HEK293 (cell line): Measurements from ENCODE around the gene MRPL14.
A peak's percentile ranks its signal among the peaks of the same experiment; 100 is the strongest.

Experiments used
- CTCF ChIA-PET: fragments of 350-600 bp; formaldehyde crosslinking; extraction: SDS; loops from one replicate; lab custom pipeline; 2021; ENCODE audit warnings: antibody characterized with exemption; lab: Yijun Ruan, JAX
- POLR2A ChIA-PET: fragments of 300-600 bp; formaldehyde crosslinking; extraction: SDS; loops from one replicate; lab custom pipeline; 2020; ENCODE audit warnings: antibody characterized with exemption, inconsistent platforms; lab: Yijun Ruan, JAX
- H3K27ac ChIP-seq: fragments of 200-500 bp; sonication (Bioruptor generic); 2 replicates; pipeline ENCODE4 v1.5.1; 2014; ENCODE audit warnings: low read depth, low read length, control low read depth, inconsistent platforms; ENCODE audit errors: extremely low read depth
- H3K36me3 ChIP-seq, 2 experiments: fragments of 200-500 bp in 1 of 2; sonication (Bioruptor generic) in 1 of 2; 1 replicate in 1 of 2; 2 replicates in 1 of 2; pipeline ENCODE4 v1.5.1; 2014 to 2017; ENCODE audit warnings: inconsistent platforms in 2 of 2, low read length in 2 of 2; ENCODE audit not compliant: control insufficient read depth in 2 of 2, insufficient read depth in 1 of 2
- H3K4me1 ChIP-seq: fragments of 200-500 bp; sonication (Bioruptor generic); 2 replicates; pipeline ENCODE4 v1.5.1; 2014; ENCODE audit warnings: mild to moderate bottlenecking, low read length, inconsistent platforms; ENCODE audit not compliant: control insufficient read depth, insufficient read depth
- H3K4me3 ChIP-seq: 2 replicates; pipeline ENCODE4 v1.5.1; 2011; ENCODE audit warnings: low read depth, mild to moderate bottlenecking, control low read depth, low read length, moderate library complexity
- H3K9me3 ChIP-seq: fragments of 200-500 bp; sonication (Bioruptor generic); 2 replicates; pipeline ENCODE4 v1.5.1; 2014; ENCODE audit warnings: low read depth, low read length, inconsistent platforms; ENCODE audit not compliant: control insufficient read depth, insufficient read depth
- EGR2 ChIP-seq: fragments of 450-650 bp; formaldehyde crosslinking; IDR thresholded peaks from 2 replicates; pipeline ENCODE4 v1.5.1; 2016; ENCODE audit warnings: low read depth, missing biosample characterization, missing genetic modification characterization
- GLIS1 ChIP-seq: fragments of 450-650 bp; formaldehyde crosslinking; IDR thresholded peaks from 2 replicates; pipeline ENCODE4 v1.5.1; 2016; ENCODE audit warnings: missing biosample characterization, missing genetic modification characterization
- HOXD13 ChIP-seq: sonication (generic); formaldehyde crosslinking; IDR thresholded peaks from 2 replicates; pipeline ENCODE4 v1.8.0; 2022; ENCODE audit warnings: missing genetic modification reagents, borderline replicate concordance
- KLF17 ChIP-seq: fragments of 450-650 bp; formaldehyde crosslinking; IDR thresholded peaks from 2 replicates; pipeline ENCODE4 v1.5.1; 2016; ENCODE audit warnings: missing biosample characterization, missing genetic modification characterization
- OSR2 ChIP-seq: fragments of 450-650 bp; formaldehyde crosslinking; IDR thresholded peaks from 2 replicates; pipeline ENCODE4 v1.5.1; 2016; ENCODE audit warnings: missing biosample characterization, missing genetic modification characterization
- OVOL3 ChIP-seq: fragments of 450-650 bp; formaldehyde crosslinking; IDR thresholded peaks from 2 replicates; pipeline ENCODE4 v1.5.1; 2016; ENCODE audit warnings: missing biosample characterization, missing genetic modification characterization
- SCRT2 ChIP-seq: fragments of 450-650 bp; formaldehyde crosslinking; IDR thresholded peaks from 2 replicates; pipeline ENCODE4 v1.5.1; 2016; ENCODE audit warnings: missing biosample characterization, missing genetic modification characterization
- SP2 ChIP-seq: fragments of 450-650 bp; formaldehyde crosslinking; IDR thresholded peaks from 2 replicates; pipeline ENCODE4 v1.5.1; 2016; ENCODE audit warnings: missing biosample characterization, missing genetic modification characterization
- SP7 ChIP-seq: fragments of 450-650 bp; formaldehyde crosslinking; IDR thresholded peaks from 2 replicates; pipeline ENCODE4 v1.5.1; 2016; ENCODE audit warnings: missing biosample characterization, missing genetic modification characterization
- WT1 ChIP-seq: fragments of 450-650 bp; formaldehyde crosslinking; IDR thresholded peaks from 2 replicates; pipeline ENCODE4 v1.5.1; 2016; ENCODE audit warnings: missing biosample characterization, missing genetic modification characterization
- ZBTB26 ChIP-seq: fragments of 450-650 bp; formaldehyde crosslinking; optimal IDR thresholded peaks from 2 replicates; pipeline ENCODE3; 2016; ENCODE audit warnings: missing biosample characterization, mild to moderate bottlenecking, missing genetic modification characterization
- ZIC2 ChIP-seq: fragments of 450-650 bp; formaldehyde crosslinking; IDR thresholded peaks from 2 replicates; pipeline ENCODE4 v1.5.1; 2016; ENCODE audit warnings: missing biosample characterization, missing genetic modification characterization
- ZNF112 ChIP-seq: fragments of 450-650 bp; formaldehyde crosslinking; IDR thresholded peaks from 2 replicates; pipeline ENCODE4 v1.5.0; 2017; ENCODE audit warnings: missing biosample characterization, missing genetic modification characterization
- ZNF138 ChIP-seq: fragments of 450-650 bp; formaldehyde crosslinking; IDR thresholded peaks from 2 replicates; pipeline ENCODE4 v1.5.1; 2016; ENCODE audit warnings: missing biosample characterization, missing genetic modification characterization, borderline replicate concordance
- ZNF449 ChIP-seq: fragments of 450-650 bp; formaldehyde crosslinking; IDR thresholded peaks from 2 replicates; pipeline ENCODE4 v1.5.1; 2017; ENCODE audit warnings: missing biosample characterization, mild to moderate bottlenecking, missing genetic modification characterization, moderate library complexity
- ZNF510 ChIP-seq: fragments of 450-650 bp; formaldehyde crosslinking; IDR thresholded peaks from 2 replicates; pipeline ENCODE4 v1.5.1; 2018; ENCODE audit warnings: mild to moderate bottlenecking, missing genetic modification characterization, missing biosample characterization; ENCODE audit not compliant: insufficient replicate concordance
- ZNF560 ChIP-seq: fragments of 450-650 bp; formaldehyde crosslinking; IDR thresholded peaks from 2 replicates; pipeline ENCODE4 v1.5.1; 2017; ENCODE audit warnings: missing biosample characterization, missing genetic modification characterization, borderline replicate concordance
- ZNF561 ChIP-seq: fragments of 450-650 bp; IDR thresholded peaks from 2 replicates; pipeline ENCODE4 v1.5.1; 2018; ENCODE audit warnings: missing biosample characterization, missing genetic modification characterization, borderline replicate concordance
- TF ChIP-seq, protein P1 (sequence below): fragments of 450-650 bp; formaldehyde crosslinking; IDR thresholded peaks from 2 replicates; pipeline ENCODE4 v1.5.1; 2017; ENCODE audit warnings: missing biosample characterization, missing genetic modification characterization
- TF ChIP-seq, protein P2 (sequence below): sonication (generic); formaldehyde crosslinking; IDR thresholded peaks from 2 replicates; pipeline ENCODE4 v1.8.1; 2022; ENCODE audit warnings: mild to moderate bottlenecking, moderate library complexity, missing genetic modification reagents
- TF ChIP-seq, protein P3 (sequence below): fragments of 450-650 bp; formaldehyde crosslinking; IDR thresholded peaks from 2 replicates; pipeline ENCODE4 v1.5.1; 2016; ENCODE audit warnings: missing biosample characterization, missing genetic modification characterization

The MRPL14 gene

GRCh38 chr6:44162876-44163625 lies 35.8 kb upstream of the MRPL14 start (continued):
- no peak for TF ChIP-seq ZNF449 (tag by site-specific recombination)
- TF ChIP-seq, protein P1, sequence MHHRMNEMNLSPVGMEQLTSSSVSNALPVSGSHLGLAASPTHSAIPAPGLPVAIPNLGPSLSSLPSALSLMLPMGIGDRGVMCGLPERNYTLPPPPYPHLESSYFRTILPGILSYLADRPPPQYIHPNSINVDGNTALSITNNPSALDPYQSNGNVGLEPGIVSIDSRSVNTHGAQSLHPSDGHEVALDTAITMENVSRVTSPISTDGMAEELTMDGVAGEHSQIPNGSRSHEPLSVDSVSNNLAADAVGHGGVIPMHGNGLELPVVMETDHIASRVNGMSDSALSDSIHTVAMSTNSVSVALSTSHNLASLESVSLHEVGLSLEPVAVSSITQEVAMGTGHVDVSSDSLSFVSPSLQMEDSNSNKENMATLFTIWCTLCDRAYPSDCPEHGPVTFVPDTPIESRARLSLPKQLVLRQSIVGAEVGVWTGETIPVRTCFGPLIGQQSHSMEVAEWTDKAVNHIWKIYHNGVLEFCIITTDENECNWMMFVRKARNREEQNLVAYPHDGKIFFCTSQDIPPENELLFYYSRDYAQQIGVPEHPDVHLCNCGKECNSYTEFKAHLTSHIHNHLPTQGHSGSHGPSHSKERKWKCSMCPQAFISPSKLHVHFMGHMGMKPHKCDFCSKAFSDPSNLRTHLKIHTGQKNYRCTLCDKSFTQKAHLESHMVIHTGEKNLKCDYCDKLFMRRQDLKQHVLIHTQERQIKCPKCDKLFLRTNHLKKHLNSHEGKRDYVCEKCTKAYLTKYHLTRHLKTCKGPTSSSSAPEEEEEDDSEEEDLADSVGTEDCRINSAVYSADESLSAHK (tag by site-specific recombination) = no peak
- no peak for TF ChIP-seq SP7 (tag by site-specific recombination)
- no peak for TF ChIP-seq OVOL3 (tag by site-specific recombination)
- no peak for TF ChIP-seq ZNF138 (tag by site-specific recombination)
- TF ChIP-seq, all 188 proteins: peak for 0

DNA sequence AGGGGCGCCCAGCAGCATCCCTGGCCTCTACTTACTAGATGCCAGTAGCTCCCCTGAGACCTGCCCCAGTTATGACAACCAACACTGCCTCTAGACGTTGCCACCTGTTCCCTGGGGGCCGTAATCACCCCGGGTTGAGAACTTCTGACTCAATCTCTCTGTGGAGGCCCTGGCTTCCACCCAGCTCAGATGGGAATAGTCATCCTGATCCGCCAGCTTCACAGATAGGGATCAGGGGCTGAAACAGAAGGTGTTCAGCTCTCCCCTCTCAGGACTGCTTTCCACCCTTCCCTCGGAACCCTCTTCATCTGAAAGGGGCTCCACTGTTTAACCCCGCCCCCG lies 34.7 kb upstream of the MRPL14 start:
- Histone ChIP-seq H3K4me1 (peaks cover 5% of the 10 kb centered on the region; the same call in 1 of the 2 replicates), H3K36me3 (no peaks in the 10 kb centered on the region), H3K27ac (no peak overlapping the region), H3K4me3 (no peak overlapping the region), H3K9me3 (no peaks in the 10 kb centered on the region)
- peak; percentile 71 for TF ChIP-seq GLIS1 (tag by site-specific recombination)
- peak; percentile 31; the same call in 1 of the 2 replicates for TF ChIP-seq OSR2 (tag by site-specific recombination)
- TF ChIP-seq ZBTB26 (tag by site-specific recombination) = no peak
- TF ChIP-seq, protein P2, sequence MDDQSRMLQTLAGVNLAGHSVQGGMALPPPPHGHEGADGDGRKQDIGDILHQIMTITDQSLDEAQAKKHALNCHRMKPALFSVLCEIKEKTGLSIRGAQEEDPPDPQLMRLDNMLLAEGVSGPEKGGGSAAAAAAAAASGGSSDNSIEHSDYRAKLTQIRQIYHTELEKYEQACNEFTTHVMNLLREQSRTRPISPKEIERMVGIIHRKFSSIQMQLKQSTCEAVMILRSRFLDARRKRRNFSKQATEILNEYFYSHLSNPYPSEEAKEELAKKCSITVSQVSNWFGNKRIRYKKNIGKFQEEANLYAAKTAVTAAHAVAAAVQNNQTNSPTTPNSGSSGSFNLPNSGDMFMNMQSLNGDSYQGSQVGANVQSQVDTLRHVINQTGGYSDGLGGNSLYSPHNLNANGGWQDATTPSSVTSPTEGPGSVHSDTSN (CRISPR knock-in tag) = no peak
- peak; percentile 32 for TF ChIP-seq ZIC2
- POLR2A ChIA-PET = interaction anchor here (0.8 to 1.2 kb wide), 2 partner anchors 85 to 86 kb away, joined by 3 to 4 read pairs; partner anchors contain the start of gene HSP90AB1
- CTCF ChIA-PET = interaction anchor here (0.6 to 5.0 kb wide), 10 partner anchors 9 to 104 kb away, joined by 3 to 36 read pairs (median 3); no protein-coding TSS in a partner anchor

DNA sequence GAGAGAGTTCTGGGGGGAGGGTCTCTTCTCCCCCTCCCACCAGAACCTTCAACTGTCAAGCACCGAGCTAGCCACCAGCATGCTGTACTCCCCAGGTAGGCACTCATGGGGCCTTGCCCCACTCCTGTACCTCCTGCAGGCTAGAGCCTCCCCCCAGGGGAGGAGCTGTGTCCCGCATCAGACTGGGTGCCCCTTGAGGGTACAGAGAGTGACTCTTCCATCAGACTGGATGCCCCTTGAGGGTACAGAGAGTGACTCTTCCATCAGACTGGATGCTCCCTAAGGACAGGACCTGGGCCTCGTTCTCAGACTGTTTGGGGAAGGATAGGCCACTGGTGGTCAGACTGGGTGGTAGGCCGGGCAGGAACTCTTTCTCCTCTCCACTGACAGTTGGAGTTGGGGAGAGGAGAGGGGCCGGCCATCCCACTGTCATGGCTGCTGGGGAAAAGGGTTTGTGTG lies 31.5 kb upstream of the MRPL14 start, which contains the start of gene CAPN11:
CAPN11 (plus strand) TSS at position 51 of the 459 bp plus-strand sequence; CDS start at position 80, 29 bp downstream.
- ChIA-PET POLR2A (interaction anchor here (0.8 kb wide), 1 partner anchor 31 kb away, joined by 7 read pairs; the partner anchor contains the start of genes MRPL14 and TMEM63B), CTCF (interaction anchor here (1.1 to 5.0 kb wide), 3 partner anchors 11 to 14 kb away, joined by 4 to 36 read pairs (median 11); no protein-coding TSS in a partner anchor)
- Histone ChIP-seq H3K36me3 (peaks cover 0 to 5% of the 10 kb centered on the region in 2 experiments; a peak in 1 of 3 replicates), H3K4me1 (peaks cover 5% of the 10 kb centered on the region; the same call in 1 of the 2 replicates), H3K27ac (no peak within 1 kb of the TSS), H3K9me3 (no peaks in the 10 kb centered on the region), H3K4me3 (no peak within 1 kb of the TSS)
- TF ChIP-seq ZNF112 (tag by site-specific recombination) (no peak), EGR2 (tag by site-specific recombination) (no peak), KLF17 (tag by site-specific recombination) (no peak), ZNF561 (tag by site-specific recombination) (no peak), SCRT2 (tag by site-specific recombination) (no peak), ZNF560 (tag by site-specific recombination) (no peak), WT1 (tag by site-specific recombination) (no peak), GLIS1 (tag by site-specific recombination) (no peak; the same call in 1 of the 2 replicates), SP2 (tag by site-specific recombination) (no peak), ZNF510 (no peak), HOXD13 (CRISPR knock-in tag) (no peak)
- TF ChIP-seq, protein P3, sequence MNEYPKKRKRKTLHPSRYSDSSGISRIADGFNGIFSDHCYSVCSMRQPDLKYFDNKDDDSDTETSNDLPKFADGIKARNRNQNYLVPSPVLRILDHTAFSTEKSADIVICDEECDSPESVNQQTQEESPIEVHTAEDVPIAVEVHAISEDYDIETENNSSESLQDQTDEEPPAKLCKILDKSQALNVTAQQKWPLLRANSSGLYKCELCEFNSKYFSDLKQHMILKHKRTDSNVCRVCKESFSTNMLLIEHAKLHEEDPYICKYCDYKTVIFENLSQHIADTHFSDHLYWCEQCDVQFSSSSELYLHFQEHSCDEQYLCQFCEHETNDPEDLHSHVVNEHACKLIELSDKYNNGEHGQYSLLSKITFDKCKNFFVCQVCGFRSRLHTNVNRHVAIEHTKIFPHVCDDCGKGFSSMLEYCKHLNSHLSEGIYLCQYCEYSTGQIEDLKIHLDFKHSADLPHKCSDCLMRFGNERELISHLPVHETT (tag by site-specific recombination) = no peak
